HG02938 (cell line): ENCODE measurements around the gene SLC11A2.
A peak's percentile ranks its signal among the peaks of the same experiment; 100 is the strongest.
"Not testable (repeated sequence)": the region's sequence is repeated elsewhere in the genome, so short reads cannot be mapped to it uniquely, and the experiment has no call there.

ENCODE experiments used
- ATAC-seq: cut with Tn5 transposase; IDR thresholded peaks from one replicate; pipeline ENCODE4 v1.9.1; 2021; ENCODE audit warnings: mild to moderate bottlenecking, moderate library complexity; ENCODE audit not compliant: unreplicated experiment

SLC11A2 gene

GRCh38 chr12:50991291-50991690 is 34.9 kb downstream of the SLC11A2 start:
- no peak for ATAC-seq

GRCh38 chr12:50990791-50991190 is 35.4 kb downstream of the SLC11A2 start:
- ATAC-seq, result no peak

- ATAC-seq, result no peak
These were observed 35.9 kb downstream of the SLC11A2 start for GRCh38 chr12:50990147-50990727.

- no peak for ATAC-seq
These were observed 37.3 kb downstream of the SLC11A2 start for GRCh38 chr12:50988871-50989270.

- ATAC-seq, result no peak
These were observed 38.1 kb downstream of the SLC11A2 start for GRCh38 chr12:50988051-50988450.

- ATAC-seq, result no peak
These were observed 39.0 kb downstream of the SLC11A2 start for GRCh38 chr12:50986966-50987737.

GRCh38 chr12:50985322-50985721 is 40.9 kb downstream of the SLC11A2 start:
- no peak for ATAC-seq

GRCh38 chr12:50984586-50985298 is 41.4 kb downstream of the SLC11A2 start:
- ATAC-seq, result no peak

- no peak for ATAC-seq
These were observed 44.6 kb downstream of the SLC11A2 start for GRCh38 chr12:50981319-50982239.

GRCh38 chr12:50980545-50980944 is 45.6 kb downstream of the SLC11A2 start:
- no peak for ATAC-seq

GRCh38 chr12:50979369-50980052 is 46.7 kb downstream of the SLC11A2 start:
- peak; percentile 64 for ATAC-seq

GRCh38 chr12:50971946-50972345 is 54.2 kb downstream of the SLC11A2 start:
- ATAC-seq, result no peak

- ATAC-seq, result no peak
These were observed 61.8 kb downstream of the SLC11A2 start for GRCh38 chr12:50964432-50964831.

GRCh38 chr12:50961708-50962107 is 64.5 kb downstream of the SLC11A2 start:
- ATAC-seq, result no peak

GRCh38 chr12:50960130-50960529 is 66.1 kb downstream of the SLC11A2 start:
- no peak for ATAC-seq

GRCh38 chr12:50955697-50956096 is 70.5 kb downstream of the SLC11A2 start:
- no peak for ATAC-seq

GRCh38 chr12:50955288-50955687 is 70.9 kb downstream of the SLC11A2 start:
- ATAC-seq, result no peak

- not testable (repeated sequence) for ATAC-seq
These were observed 71.4 kb downstream of the SLC11A2 start for GRCh38 chr12:50954789-50955188.

GRCh38 chr12:50953047-50953446 is 73.1 kb downstream of the SLC11A2 start:
- no peak for ATAC-seq

- ATAC-seq, result no peak
These were observed 73.7 kb downstream of the SLC11A2 start, which contains the start of gene HIGD1C for GRCh38 chr12:50952510-50952909. TSS of gene HIGD1C (plus strand) at chr12:50952544. CDS start at chr12:50953999, 1,455 bp downstream.
